A673 (cell line): ENCODE results near the gene KYNU.

Experiments used
- CTCF ChIP-seq: fragments of 300-800, 200-600 bp; sonication (generic); conservative IDR thresholded peaks from 2 replicates; pipeline ENCODE4 v1.5.1; 2017; ENCODE audit warnings: low read depth, mild to moderate bottlenecking, antibody characterized with exemption, low read length, moderate library complexity, mixed read lengths
- EZH2 ChIP-seq: fragments of 200-600 bp; sonication (generic); IDR thresholded peaks from 2 replicates; pipeline ENCODE4 v1.6.1; 2017; ENCODE audit warnings: borderline replicate concordance, low read depth, mild to moderate bottlenecking, mixed read lengths, antibody characterized with exemption, low read length; ENCODE audit not compliant: poor library complexity, severe bottlenecking

- no peak for TF ChIP-seq CTCF
- no peak for TF ChIP-seq EZH2
Measured at GRCh38 chr2:142952793-142953494, 75.5 kb downstream of the KYNU start.
